Karpas-422 (cell line): ENCODE measurements around the gene AARS1. TPM values are rescaled to one million over a fixed set of nuclear protein-coding genes. Genes with fewer than 3 reads are reported as not detected.
"Not testable (repeated sequence)": the region's sequence is repeated elsewhere in the genome, so short reads cannot be mapped to it uniquely, and the experiment has no call there.

Experiments used
- DNase-seq: peaks from one replicate; pipeline ENCODE4 v3.0.0-alpha.2; 2015
- H2AFZ ChIP-seq: fragments of 200-600 bp; sonication (generic); 2 replicates; pipeline ENCODE4 v1.6.1; 2014; ENCODE audit warnings: antibody characterized with exemption, low read length, mixed read lengths
- H3K27ac ChIP-seq: fragments of 200-600 bp; sonication (generic); 2 replicates; pipeline ENCODE4 v1.5.1; 2014; ENCODE audit warnings: mild to moderate bottlenecking, low read length, moderate library complexity
- H3K27me3 ChIP-seq: fragments of 200-600 bp; sonication (generic); 2 replicates; pipeline ENCODE4 v1.6.1; 2014; ENCODE audit warnings: low read length, mixed read lengths
- H3K36me3 ChIP-seq: fragments of 200-600 bp; sonication (generic); 2 replicates; pipeline ENCODE4 v1.6.1; 2014; ENCODE audit warnings: low read length, mixed read lengths; ENCODE audit not compliant: insufficient read depth
- H3K4me1 ChIP-seq: fragments of 200-600 bp; sonication (generic); 2 replicates; pipeline ENCODE4 v1.6.1; 2014; ENCODE audit warnings: mild to moderate bottlenecking, low read length, mixed read lengths
- H3K4me2 ChIP-seq: fragments of 200-600 bp; sonication (generic); 2 replicates; pipeline ENCODE4 v1.6.1; 2014; ENCODE audit warnings: low read length, low read depth, mild to moderate bottlenecking; ENCODE audit not compliant: poor library complexity, severe bottlenecking
- H3K4me3 ChIP-seq: fragments of 200-600 bp; sonication (generic); 2 replicates; pipeline ENCODE4 v1.5.1; 2014; ENCODE audit warnings: mild to moderate bottlenecking, antibody characterized with exemption, low read length, mixed read lengths
- H3K79me2 ChIP-seq: fragments of 200-600 bp; sonication (generic); 2 replicates; pipeline ENCODE4 v1.6.1; 2014; ENCODE audit warnings: mild to moderate bottlenecking, low read length, mixed read lengths
- H3K9ac ChIP-seq: fragments of 200-600 bp; sonication (generic); 2 replicates; pipeline ENCODE4 v1.6.0; 2014; ENCODE audit warnings: low read length
- H3K9me2 ChIP-seq: fragments of 200-600 bp; sonication (generic), shearing (Covaris generic); replicated peaks from 2 replicates; pipeline ENCODE4 v1.6.0; 2014; ENCODE audit warnings: mild to moderate bottlenecking, low read length, moderate library complexity; ENCODE audit not compliant: insufficient read depth
- H3K9me3 ChIP-seq: fragments of 300-700, 200-600 bp; sonication (generic); 2 replicates; pipeline ENCODE4 v1.6.1; 2014; ENCODE audit warnings: low read length, mixed read lengths
- H4K20me1 ChIP-seq: fragments of 200-600 bp; sonication (generic); 2 replicates; pipeline ENCODE4 v1.6.1; 2014; ENCODE audit warnings: mild to moderate bottlenecking, antibody characterized with exemption, low read length, low read depth; ENCODE audit not compliant: insufficient read depth
- total RNA-seq: library from RNA; depleted of rRNA; stranded (reverse); fragments of >200 nt; shearing (Covaris generic); gene quantifications from 2 replicates; pipeline ENCODE4 v1.2.3, GENCODE V29; 2014; ENCODE audit warnings: low replicate concordance

Gene AARS1
- total RNA-seq, 1 experiment from 2014 or later: 118 TPM

GRCh38 chr16:70226024-70226423 is 63.3 kb downstream of the AARS1 start:
- H3K4me1 ChIP-seq, H3K9me2 ChIP-seq, H3K36me3 ChIP-seq, H3K9me3 ChIP-seq, H3K4me2 ChIP-seq, H3K27ac ChIP-seq, H3K9ac ChIP-seq, H3K4me3 ChIP-seq, DNase-seq, H3K27me3 ChIP-seq, H2AFZ ChIP-seq, H4K20me1 ChIP-seq, H3K79me2 ChIP-seq: not testable (repeated sequence)

- not testable (repeated sequence) for H3K4me1 ChIP-seq
Measured at GRCh38 chr16:70225430-70225829, 63.9 kb downstream of the AARS1 start.

GRCh38 chr16:70224645-70225044 is 64.7 kb downstream of the AARS1 start:
- H3K4me3 ChIP-seq, H3K27me3 ChIP-seq, DNase-seq, H3K4me1 ChIP-seq, H4K20me1 ChIP-seq, H2AFZ ChIP-seq, H3K9me2 ChIP-seq, H3K4me2 ChIP-seq, H3K27ac ChIP-seq, H3K9ac ChIP-seq, H3K9me3 ChIP-seq, H3K79me2 ChIP-seq, H3K36me3 ChIP-seq: not testable (repeated sequence)

More at GRCh38 chr16:70225430-70225829, 63.9 kb downstream of the AARS1 start:
- not testable (repeated sequence) for DNase-seq, H2AFZ ChIP-seq, H3K27ac ChIP-seq, H4K20me1 ChIP-seq, H3K4me3 ChIP-seq, H3K9ac ChIP-seq, H3K9me2 ChIP-seq, H3K27me3 ChIP-seq, H3K79me2 ChIP-seq, H3K4me2 ChIP-seq, H3K9me3 ChIP-seq, H3K36me3 ChIP-seq

- not testable (repeated sequence) for H3K79me2 ChIP-seq, H3K36me3 ChIP-seq, H4K20me1 ChIP-seq, H3K9ac ChIP-seq, H3K9me2 ChIP-seq, H2AFZ ChIP-seq, H3K4me2 ChIP-seq, H3K27ac ChIP-seq, H3K4me1 ChIP-seq, H3K9me3 ChIP-seq, H3K4me3 ChIP-seq, DNase-seq, H3K27me3 ChIP-seq
Measured at GRCh38 chr16:70223971-70224513, 65.3 kb downstream of the AARS1 start.

GRCh38 chr16:70223216-70223615 is 66.1 kb downstream of the AARS1 start:
- H3K4me1 ChIP-seq, H4K20me1 ChIP-seq: not testable (repeated sequence)

GRCh38 chr16:70222574-70222973 is 66.7 kb downstream of the AARS1 start:
- H3K9me3 ChIP-seq, H3K4me1 ChIP-seq, H3K79me2 ChIP-seq, H3K4me2 ChIP-seq, H3K27me3 ChIP-seq, H3K4me3 ChIP-seq, H3K9ac ChIP-seq, H3K27ac ChIP-seq, DNase-seq, H3K9me2 ChIP-seq, H3K36me3 ChIP-seq, H2AFZ ChIP-seq, H4K20me1 ChIP-seq: not testable (repeated sequence)

More at GRCh38 chr16:70223216-70223615, 66.1 kb downstream of the AARS1 start:
- H3K9me2 ChIP-seq, DNase-seq, H3K4me3 ChIP-seq, H3K9me3 ChIP-seq, H3K4me2 ChIP-seq, H3K36me3 ChIP-seq, H3K79me2 ChIP-seq, H3K27me3 ChIP-seq, H3K9ac ChIP-seq, H3K27ac ChIP-seq, H2AFZ ChIP-seq: not testable (repeated sequence)

- not testable (repeated sequence) for H3K4me1 ChIP-seq, H2AFZ ChIP-seq, H3K4me3 ChIP-seq, H3K36me3 ChIP-seq, DNase-seq, H3K9ac ChIP-seq, H3K27me3 ChIP-seq, H3K79me2 ChIP-seq, H3K9me3 ChIP-seq, H3K4me2 ChIP-seq, H4K20me1 ChIP-seq, H3K9me2 ChIP-seq, H3K27ac ChIP-seq
Measured at GRCh38 chr16:70218586-70218985, 70.7 kb downstream of the AARS1 start.

- H3K9ac ChIP-seq, H3K27me3 ChIP-seq, H3K4me2 ChIP-seq, DNase-seq, H4K20me1 ChIP-seq, H3K9me2 ChIP-seq, H2AFZ ChIP-seq, H3K36me3 ChIP-seq, H3K4me3 ChIP-seq, H3K79me2 ChIP-seq, H3K27ac ChIP-seq, H3K4me1 ChIP-seq, H3K9me3 ChIP-seq: not testable (repeated sequence)
Measured at GRCh38 chr16:70206382-70206781, 82.9 kb downstream of the AARS1 start.
